Epidermal melanocyte (primary cell): ENCODE data around the gene PLEKHH2.
"Not testable (repeated sequence)": the region's sequence is repeated elsewhere in the genome, so short reads cannot be mapped to it uniquely, and the experiment has no call there.

Experiments
- DNase-seq: peaks from one replicate; pipeline ENCODE4 v3.0.0; 2011; ENCODE audit warnings: low spot score; ENCODE audit not compliant: insufficient read length

PLEKHH2 gene

DNA sequence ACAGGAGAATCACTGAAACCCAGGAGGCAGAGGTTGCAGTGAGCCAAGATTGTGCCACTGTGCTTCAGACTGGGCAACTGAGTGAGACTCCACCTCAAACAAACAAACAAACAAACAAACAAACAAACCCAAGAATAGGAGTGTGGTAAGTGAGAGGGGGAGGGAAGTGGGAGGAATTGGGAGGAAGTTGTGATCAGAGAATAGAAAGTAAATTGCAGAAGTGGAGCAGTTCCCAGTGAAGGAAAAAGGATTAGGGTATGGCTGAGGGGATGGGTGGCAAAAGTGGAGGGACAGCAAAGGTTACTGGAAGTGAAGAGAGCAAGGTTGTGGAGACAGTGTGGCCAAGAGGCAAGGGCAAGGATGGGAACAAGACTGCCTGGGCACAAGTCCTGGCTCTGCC is 80.3 kb downstream of the PLEKHH2 start:
- no peak for DNase-seq

DNA sequence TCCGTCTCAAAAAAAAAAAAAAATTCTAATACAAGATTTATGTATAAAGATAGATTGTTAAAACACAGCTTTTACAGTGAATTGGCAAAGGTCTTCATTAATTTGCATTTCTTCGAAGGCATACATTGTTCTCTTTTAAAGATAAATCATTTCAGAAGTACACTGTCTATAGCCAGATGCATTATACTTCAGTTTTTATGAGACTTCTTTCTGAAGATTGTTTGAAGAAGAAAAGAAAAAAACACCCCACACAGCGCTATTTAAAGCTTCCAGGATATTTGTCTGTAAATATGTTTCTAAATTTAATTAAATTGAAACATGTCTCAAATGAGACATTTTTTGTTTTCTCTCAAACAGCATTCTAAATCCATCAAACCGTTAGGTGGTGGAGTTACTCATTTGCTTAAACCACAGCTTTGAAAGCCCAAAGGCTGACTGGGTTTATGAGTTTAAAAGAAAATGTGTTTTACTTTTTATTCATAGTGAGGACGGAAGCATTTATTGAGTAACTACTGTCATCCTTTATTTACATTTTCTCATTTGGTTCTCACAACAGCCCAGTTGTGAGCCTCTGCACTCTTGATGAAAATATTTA is 81.6 kb downstream of the PLEKHH2 start:
- no peak for DNase-seq

DNA sequence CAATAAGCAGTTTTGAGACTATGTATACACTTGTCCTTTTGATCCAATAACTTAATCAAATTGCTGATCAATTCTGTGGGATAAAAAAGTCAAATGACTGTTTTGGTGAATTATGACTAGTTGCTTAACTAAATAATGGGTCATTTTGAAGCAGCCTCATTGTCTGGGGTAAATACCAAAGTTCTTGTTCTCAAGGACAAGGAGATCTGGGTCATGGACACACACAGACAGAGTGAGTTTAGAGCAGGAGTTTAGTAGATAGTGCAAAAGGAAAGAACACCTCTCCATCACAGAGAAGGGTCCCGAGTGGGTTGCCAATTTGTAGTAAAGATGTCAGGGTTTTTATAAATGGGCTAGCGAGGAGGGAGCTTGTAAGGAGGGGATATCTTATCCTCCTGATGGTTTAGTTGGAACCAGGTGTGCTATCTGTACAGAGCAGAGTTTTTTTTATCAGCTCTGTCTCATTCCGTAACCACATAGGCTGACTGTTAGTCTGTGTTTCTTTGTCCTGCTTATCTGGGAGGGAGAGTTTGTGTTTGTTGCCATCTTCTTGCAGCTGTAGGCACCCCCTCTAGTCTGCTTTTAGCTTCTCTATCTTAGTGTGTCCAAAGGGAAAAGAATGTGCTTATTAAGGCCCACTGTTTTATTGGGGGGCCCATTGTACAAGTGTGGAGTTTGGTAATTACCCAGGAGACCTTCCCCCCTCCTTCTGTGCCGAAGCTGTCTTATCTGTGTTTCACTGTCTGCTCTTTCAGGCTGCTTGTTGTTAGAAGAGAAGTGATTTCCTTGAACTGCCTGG is 87.9 kb downstream of the PLEKHH2 start:
- DNase-seq = no peak

DNA sequence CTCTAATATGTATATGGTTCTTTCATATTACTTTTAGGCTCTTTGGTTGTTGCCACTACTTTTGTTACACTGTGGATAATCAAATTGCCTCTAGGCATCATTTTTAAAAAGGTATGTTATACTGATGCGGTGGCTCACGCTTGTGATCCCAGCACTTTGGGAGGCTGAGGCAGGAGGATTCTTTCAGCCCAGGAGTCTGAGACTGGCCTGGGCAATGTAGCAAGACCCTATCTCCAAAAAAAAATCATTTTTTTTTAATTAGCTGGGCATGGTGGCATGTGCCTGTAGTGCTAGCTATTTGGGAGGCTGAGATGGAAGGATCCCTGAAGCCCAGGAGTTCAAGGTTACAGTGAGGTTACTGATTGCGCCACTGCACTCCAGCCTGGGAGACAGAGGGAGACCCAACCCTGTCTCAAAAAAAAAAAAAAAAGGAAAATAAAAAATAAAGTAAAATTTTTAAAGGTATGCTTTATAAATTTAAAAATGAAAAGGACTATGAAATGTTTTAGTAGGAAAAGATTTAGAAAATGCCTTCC is 88.7 kb downstream of the PLEKHH2 start:
- no peak for DNase-seq

DNA sequence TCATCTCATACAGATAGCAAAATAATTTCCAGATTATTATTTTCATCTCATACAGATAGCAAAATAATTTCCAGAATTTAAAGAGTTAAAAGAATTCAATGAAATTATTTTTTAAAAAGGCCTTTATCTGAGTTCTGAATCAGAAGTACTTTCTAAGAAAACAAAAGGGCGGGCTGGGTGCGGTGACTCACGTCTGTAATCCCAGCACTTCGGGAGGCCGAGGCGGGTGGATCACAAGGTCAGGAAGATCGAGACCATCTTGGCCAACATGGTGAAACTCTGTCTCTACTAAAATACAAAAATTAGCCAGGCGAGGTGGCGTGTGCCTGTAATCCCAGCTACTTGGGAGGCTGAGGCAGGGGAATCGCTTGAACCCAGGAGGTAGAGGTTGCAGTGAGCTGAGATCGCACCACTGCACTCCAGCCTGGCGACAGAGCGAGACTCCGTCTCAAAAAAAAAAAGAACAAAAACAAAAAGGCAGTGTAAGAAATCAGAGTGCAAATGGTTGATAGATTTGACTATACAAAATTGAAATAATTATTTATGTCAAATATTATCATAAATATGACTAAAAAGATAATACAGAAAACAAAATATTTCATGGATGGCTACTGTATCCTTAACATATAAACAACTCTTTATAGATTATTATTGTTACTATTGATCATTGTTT is 90.0 kb downstream of the PLEKHH2 start:
- not testable (repeated sequence) for DNase-seq

DNA sequence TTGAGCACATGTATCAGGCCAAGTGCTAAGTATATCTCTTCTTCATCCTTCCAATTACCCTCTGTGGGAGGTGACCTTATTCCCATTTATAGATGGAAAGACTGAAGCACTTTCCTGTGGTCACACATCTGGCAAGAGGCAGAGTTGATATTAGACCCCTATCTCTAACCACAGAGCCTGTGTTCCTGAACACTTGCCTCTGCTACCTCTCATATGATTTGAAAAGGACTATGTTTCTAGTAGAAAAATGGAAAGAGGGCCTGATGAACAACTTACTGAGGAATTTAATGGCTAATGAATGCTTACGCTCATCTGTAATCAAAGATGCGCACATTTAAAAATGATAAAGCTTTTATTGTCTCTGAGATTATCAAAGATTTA is 90.6 kb downstream of the PLEKHH2 start:
- no peak for DNase-seq

DNA sequence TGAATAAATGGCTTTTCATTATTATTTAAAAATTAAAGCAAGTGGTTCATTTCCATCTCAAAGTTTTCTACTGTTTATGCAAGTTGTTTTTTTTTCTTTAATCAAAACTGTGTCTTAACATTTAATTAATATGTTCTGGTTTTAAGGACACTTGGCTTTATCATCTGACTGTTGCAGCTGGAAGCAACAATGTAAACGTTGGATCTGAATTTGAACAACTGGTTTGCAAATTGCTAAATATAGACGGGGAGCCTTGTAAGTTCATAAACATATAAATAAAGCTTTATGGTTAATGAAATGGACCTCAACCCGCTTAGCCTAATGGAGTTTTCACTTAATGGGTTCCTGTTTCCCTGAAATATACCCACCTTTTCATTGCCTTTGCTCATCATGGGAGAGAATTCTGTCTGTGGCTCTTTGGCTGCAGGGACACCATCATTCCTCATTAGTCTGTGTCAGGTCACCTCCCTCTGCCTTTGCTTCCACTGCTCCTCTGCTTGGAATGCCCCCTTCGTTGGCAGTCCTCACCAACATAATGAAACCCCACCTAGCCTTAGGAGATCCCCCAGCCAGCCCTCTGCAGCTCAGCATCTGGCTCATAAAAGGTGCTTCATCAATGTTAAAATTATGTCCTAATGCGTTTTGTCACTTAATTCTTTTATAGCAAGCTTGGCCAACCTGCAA is 92.6 kb downstream of the PLEKHH2 start:
- DNase-seq = no peak

DNA sequence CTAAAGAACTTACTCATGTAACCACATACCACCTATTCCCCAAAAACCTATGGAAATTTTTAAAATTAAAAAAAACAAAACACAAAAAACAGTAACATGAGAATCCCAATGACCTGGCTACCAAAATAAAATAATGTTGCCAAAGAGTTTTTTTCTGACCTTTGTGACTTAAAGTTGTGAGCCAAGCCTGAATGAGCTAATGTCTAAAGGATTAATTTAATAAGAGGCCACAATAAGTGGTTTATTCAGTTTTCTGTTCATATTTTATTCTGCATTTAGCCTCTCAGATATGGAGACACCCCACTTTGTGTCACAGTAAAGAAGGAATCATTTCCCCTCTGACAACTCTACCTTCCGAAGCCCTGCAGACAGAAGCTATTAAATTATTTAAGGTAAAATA is 94.2 kb downstream of the PLEKHH2 start:
- no peak for DNase-seq

DNA sequence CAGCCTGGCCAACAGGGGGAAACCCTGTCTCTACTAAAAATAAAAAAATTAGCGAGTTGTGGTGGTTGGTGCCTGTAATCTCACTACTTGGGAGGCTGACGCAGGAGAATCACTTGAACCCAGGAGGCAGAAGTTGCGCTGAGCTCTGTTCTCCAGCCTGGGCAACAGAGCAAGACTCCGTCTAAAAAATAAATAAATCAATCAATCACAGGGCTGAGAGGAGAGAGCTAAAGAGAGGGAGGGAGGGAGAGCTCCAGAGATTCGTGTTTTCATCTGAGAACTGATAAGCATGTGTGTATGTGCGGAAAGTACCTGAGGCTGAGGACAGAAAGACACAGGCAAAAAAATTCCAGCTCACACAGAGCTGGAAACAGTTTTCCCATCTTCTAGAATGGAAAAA is 99.6 kb downstream of the PLEKHH2 start:
- no peak for DNase-seq

DNA sequence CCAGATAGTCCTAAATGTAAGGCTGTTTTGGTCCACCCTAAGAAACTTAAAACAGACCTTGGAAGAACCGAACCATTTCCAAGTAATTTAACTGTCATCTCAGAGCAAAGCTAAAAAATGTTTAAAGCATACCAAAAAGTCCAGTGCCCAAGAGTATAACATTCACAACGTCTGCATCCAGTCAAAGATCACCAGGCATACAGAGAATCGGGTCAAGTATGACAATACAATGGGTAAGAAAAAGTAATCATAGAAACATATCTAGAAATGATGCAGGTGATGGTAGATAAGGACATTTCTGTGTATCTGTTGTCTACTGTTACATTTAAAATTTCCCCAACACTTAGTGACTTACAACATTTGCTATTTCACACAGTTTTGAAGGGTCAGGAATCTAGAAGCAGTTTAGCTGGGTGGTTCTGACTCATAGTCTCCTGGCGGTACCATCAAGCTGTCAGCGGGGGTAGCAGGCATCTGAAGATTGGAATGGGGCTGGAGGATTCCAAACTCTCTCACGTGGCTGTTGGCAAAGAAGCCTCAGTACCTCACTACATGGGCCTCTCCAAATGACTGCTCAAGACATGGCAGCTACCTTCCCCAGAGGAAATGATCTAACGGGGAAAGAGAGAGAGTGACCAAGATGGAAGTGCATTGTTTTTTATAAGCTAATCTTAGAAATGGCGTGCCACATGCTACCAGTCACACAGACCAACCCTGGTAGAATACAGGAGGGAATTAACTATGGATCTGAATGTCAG is 100.2 kb downstream of the PLEKHH2 start:
- DNase-seq = no peak

DNA sequence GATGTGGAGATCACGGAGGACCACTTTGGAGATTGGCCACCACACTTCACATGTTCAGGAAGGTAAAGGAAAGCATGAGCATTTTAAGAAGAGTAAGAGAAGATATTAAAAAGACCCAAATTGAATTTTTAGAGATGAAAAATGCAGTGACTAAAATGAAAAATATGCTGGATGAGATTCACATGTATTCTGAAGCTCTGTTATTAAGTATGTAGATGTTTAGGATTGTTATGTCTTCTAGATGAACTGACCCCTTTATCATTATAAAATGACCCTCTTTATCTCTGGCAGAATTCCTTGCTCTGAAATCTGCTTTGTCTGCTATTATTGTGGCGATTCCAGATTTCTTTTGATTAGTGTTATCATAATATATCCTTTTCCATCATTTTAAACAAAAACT is 100.8 kb downstream of the PLEKHH2 start:
- DNase-seq = no peak

DNA sequence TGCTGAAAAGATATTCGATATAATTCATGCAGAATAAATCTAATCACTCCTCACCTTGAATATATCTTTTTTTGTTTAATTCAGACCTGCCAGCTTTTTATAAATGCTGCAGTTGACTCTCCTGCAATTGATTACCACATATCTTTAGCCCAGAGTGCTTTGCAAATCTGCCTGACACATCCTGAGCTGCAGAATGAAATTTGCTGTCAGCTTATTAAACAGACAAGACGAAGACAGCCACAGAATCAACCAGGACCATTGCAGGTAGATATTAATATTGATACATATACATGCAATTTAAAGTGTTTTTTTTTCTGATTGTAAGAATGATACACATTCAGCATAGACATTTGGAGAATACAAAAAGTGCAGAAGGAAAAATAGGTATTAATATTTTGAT is 101.2 kb downstream of the PLEKHH2 start:
- DNase-seq = no peak

DNA sequence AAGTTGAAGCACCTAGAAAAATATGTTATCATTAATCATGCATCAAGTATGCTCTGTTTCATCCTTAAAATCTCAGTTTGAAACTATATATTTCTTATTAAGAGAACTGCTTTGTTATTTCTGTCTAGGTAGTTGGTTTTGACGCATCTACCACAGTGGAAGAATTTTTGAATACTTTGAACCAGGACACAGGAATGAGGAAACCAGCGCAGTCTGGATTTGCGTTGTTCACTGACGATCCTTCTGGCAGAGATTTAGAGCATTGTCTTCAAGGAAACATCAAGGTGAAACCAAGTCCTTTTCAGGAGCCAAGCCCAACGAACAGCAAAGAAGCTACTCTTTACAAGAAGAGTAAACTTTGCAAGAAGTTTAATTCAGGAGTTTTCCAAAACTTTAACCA is 106.6 kb downstream of the PLEKHH2 start:
- no peak for DNase-seq

DNA sequence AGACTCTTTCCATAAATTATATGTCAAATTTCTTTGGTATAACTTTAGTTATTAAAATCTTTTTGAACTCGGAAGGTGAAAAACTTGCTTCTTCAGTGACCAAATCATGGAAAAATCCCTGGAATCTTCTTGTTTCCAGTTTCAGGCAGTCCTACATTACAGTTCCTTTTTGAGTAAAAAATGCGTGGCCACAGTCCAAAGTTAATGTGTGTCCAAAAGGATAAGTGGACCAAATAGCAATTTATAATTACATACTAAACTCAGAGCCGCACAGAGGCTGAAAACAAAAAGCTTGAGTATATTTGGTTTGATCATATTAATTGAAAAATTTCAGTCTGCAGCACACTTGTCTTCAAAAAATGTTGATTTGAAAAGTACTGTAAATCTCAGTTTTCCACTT is 108.4 kb downstream of the PLEKHH2 start:
- DNase-seq = no peak

DNA sequence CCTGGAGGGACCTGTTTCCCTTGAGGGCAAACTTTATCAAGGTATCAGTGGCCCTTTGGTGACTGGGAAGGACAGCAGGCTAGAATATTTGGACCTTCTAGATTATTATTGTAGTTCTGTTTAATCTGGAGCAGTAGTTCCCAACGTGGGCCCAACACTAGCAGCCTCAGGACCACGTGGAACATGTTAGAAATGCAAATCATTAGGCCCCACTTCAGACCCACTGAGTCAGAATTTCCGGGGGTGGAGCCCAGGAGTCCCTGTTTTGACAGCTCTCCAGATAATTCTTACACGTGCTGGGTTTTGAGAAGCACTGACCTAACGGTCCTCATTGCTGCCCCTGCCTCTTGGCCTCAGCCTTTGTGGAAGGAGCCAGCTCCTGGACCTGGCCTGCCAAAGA is 111.3 kb downstream of the PLEKHH2 start:
- no peak for DNase-seq

DNA sequence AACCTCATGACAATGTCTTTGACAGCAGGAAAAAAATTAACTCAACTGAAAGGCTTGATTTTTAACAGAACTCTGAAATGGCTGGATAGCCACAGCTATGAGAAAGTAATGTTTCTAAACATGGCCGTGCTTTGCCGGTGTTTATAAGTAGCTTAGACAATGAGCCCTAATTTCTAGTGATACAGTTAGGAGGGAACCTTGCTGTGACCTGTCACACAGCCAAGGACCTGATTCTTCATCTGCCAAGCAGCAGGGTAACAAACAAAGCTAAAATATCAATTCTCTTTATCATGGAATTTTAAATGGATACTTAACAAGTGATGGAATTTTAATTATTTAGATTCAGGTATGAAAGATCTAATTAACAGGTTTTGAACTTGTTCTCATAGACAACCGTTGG is 112.5 kb downstream of the PLEKHH2 start:
- DNase-seq = no peak

DNA sequence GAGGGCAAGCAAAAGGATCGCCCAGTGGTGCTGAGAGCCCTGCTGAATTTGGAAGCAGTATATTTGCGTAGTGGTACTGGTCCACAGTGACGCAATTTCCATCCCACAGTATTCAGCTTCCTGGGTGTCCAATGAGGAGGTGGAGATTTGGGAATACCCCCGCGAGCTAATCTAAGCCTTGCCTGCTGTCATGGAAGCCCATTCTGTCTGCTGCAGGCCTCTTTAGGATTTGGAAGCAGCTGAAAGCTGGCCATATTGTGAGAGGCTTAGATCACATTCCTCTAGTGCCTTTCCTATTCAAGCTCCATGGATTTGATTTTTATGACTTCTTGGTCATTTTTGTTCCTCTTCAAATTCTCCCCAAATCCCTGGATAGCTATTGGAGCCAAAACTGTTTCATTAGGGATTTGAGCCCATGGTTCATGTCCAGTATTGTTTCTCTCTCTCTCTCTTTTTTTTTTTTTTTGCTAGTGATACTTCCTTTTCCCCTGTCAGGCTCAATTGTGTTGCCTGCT is 114.5 kb downstream of the PLEKHH2 start:
- DNase-seq = no peak

DNA sequence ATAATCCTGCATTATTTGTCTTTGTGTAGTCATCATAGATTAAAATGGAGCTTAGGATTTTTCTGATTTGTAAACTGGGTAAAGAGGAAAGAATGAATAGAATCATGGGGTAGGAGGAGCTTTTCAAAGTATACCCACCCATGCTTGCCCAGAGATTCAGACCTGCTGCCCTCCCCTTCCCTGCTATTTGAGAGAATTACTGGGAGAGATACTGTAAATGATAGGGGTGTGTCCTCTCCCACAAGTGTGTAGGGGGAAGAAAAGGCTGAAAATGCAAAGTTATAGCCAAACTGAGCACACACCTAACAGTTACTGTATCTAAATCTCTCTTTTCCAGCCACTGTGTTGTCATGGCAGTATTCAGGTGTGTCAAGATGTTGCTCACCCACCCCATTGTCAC is 115.2 kb downstream of the PLEKHH2 start:
- DNase-seq = no peak

DNA sequence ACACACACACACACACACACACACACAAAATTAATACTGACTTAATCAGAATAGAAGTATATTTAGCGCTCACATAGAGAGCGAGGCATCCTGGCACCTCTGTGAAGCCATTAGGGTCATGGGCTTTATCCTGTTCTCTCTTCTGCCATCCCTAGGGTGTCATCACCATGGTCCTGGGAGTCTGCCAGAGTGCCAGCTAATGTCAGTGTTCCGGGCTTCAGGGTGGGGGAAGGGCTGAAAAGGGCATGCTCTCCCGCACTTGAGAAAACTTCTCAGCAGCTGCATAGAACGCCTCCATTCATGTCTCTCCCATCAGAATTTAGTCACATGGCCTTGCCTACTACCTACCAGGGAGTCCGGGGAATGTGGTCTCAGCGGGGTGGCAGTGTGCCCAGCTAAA is 117.1 kb downstream of the PLEKHH2 start:
- no peak for DNase-seq

DNA sequence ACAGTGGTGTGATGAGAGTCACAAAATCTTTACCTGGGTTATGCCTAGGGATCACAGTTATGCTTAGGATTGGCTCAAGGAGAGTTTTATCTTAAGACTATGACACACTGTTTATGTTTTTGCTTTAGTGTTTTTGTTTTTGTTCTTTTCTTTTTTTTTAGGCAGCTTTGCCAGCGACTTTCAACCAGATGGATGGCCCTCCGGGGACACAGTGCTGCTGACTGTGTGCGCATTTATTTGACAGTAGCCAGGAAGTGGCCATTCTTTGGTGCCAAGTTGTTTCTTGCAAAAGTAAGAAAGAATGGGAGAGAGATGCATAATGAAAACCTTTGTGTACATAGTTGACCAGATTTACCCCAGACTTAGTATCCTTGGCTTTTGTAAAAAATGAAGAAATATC is 121.7 kb downstream of the PLEKHH2 start:
- DNase-seq = no peak

DNA sequence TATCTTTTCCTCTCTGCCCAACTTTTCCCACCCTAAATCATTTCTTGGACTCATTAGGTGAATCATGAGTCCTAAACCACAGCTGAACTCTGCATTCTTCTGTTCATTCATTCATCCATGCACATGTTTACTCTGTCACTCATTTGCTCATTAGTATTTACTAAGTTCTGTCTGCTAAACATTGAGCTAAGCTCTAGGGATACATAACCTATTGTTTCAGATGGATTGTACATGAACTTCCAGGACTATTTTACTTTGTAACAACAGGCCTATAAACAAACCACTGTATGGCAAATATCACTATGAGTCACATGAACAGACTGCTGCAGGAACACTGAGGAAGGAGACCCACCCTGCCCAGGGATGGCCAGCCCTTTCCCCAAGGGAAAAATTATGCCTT is 122.1 kb downstream of the PLEKHH2 start:
- DNase-seq = no peak
